ENCODE results near the gene KRT72.

KRT72 gene

GRCh38 chr12:52612431-52613383 is 11.4 kb upstream of the KRT72 start:
- no peak for TF ChIP-seq CTCF (IDR thresholded peaks at IDR 0.05)
- no peak for TF ChIP-seq ZFX (IDR thresholded peaks at IDR 0.05; ENCODE audit: borderline replicate concordance)

GRCh38 chr12:52611080-52611468 is 9.8 kb upstream of the KRT72 start:
- H3K27ac ChIP-seq: no peak overlapping the region
- TF ChIP-seq CTCF (IDR thresholded peaks at IDR 0.05): no peak
- TF ChIP-seq ZFX (IDR thresholded peaks at IDR 0.05; ENCODE audit: borderline replicate concordance): no peak

More at GRCh38 chr12:52612431-52613383, 11.4 kb upstream of the KRT72 start:
- H3K27ac ChIP-seq: no peak overlapping the region

- H3K27ac ChIP-seq: no peak overlapping the region
- TF ChIP-seq ZFX (IDR thresholded peaks at IDR 0.05; ENCODE audit: borderline replicate concordance): no peak
- no peak for TF ChIP-seq CTCF (IDR thresholded peaks at IDR 0.05)
These were observed 7.8 kb upstream of the KRT72 start for GRCh38 chr12:52608826-52609630.

- no peak overlapping the region for H3K27ac ChIP-seq
- no peak for TF ChIP-seq CTCF (IDR thresholded peaks at IDR 0.05)
- TF ChIP-seq ZFX (IDR thresholded peaks at IDR 0.05; ENCODE audit: borderline replicate concordance): no peak
These were observed 6.9 kb upstream of the KRT72 start for GRCh38 chr12:52608161-52608560.

- TF ChIP-seq CTCF (IDR thresholded peaks at IDR 0.05) (no peak), ZFX (IDR thresholded peaks at IDR 0.05; ENCODE audit: borderline replicate concordance) (no peak)
- no peak overlapping the region for H3K27ac ChIP-seq
These were observed 6.1 kb upstream of the KRT72 start for GRCh38 chr12:52607314-52607713.

- no peak for TF ChIP-seq ZFX (IDR thresholded peaks at IDR 0.05; ENCODE audit: borderline replicate concordance)
- no peak overlapping the region for H3K27ac ChIP-seq
These were observed 5.4 kb upstream of the KRT72 start for GRCh38 chr12:52606581-52607218.

- no peak overlapping the region for H3K27ac ChIP-seq
- TF ChIP-seq CTCF (IDR thresholded peaks at IDR 0.05) (no peak), ZFX (IDR thresholded peaks at IDR 0.05; ENCODE audit: borderline replicate concordance) (no peak)
These were observed 4.8 kb upstream of the KRT72 start for GRCh38 chr12:52606096-52606495.
